NCI-H460 (cell line): ENCODE results near the gene NPHP3. TPM values are rescaled to one million over a fixed set of nuclear protein-coding genes. Genes with fewer than 3 reads are reported as not detected.
A peak's percentile ranks its signal among the peaks of the same experiment; 100 is the strongest.

Experiments used
- DNase-seq: peaks from one replicate; pipeline ENCODE4 v3.0.0-alpha.2; 2016; ENCODE audit warnings: low read depth; ENCODE audit errors: extremely low read depth
- total RNA-seq: library from RNA; depleted of rRNA; stranded (reverse); fragments of >200 nt; shearing (Covaris generic); gene quantifications from 2 replicates; pipeline ENCODE4 v1.2.3, GENCODE V29; 2014

NPHP3 gene
- total RNA-seq, 1 experiment from 2014 or later: 14.5 TPM

- no peak for DNase-seq
These were observed 12.4 kb downstream of the NPHP3 start for GRCh38 chr3:132709761-132710160.

GRCh38 chr3:132703733-132704132 is 18.5 kb downstream of the NPHP3 start:
- no peak for DNase-seq

GRCh38 chr3:132695422-132695821 is 26.8 kb downstream of the NPHP3 start:
- DNase-seq: no peak

- no peak for DNase-seq
These were observed 27.2 kb downstream of the NPHP3 start for GRCh38 chr3:132694991-132695390.

GRCh38 chr3:132690040-132690439 is 32.2 kb downstream of the NPHP3 start:
- no peak for DNase-seq

- no peak for DNase-seq
These were observed 40.0 kb downstream of the NPHP3 start for GRCh38 chr3:132682201-132682600.

- no peak for DNase-seq
These were observed 40.8 kb downstream of the NPHP3 start for GRCh38 chr3:132681421-132681820.

- no peak for DNase-seq
These were observed 42.3 kb downstream of the NPHP3 start for GRCh38 chr3:132679911-132680310.

- DNase-seq: no peak
These were observed 46.8 kb downstream of the NPHP3 start for GRCh38 chr3:132675408-132675807.

- DNase-seq: no peak
These were observed 52.9 kb downstream of the NPHP3 start for GRCh38 chr3:132669256-132669777.

- no peak for DNase-seq
These were observed 56.9 kb downstream of the NPHP3 start for GRCh38 chr3:132665230-132665745.

GRCh38 chr3:132662212-132662611 is 60.0 kb downstream of the NPHP3 start:
- no peak for DNase-seq

GRCh38 chr3:132661101-132661500 is 61.1 kb downstream of the NPHP3 start:
- no peak for DNase-seq

GRCh38 chr3:132660811-132661070 is 61.5 kb downstream of the NPHP3 start:
- no peak for DNase-seq

GRCh38 chr3:132660052-132660810 is 62.0 kb downstream of the NPHP3 start, which contains the start of gene UBA5:
Gene UBA5 (plus strand): TSS chr3:132660329. CDS start chr3:132660538, 209 bp downstream.
- no peak for DNase-seq

GRCh38 chr3:132659365-132660051 is 62.7 kb downstream of the NPHP3 start, which contains the start of gene ACAD11:
Gene ACAD11 (minus strand): TSS chr3:132659809. CDS start chr3:132659751, 58 bp downstream.
- DNase-seq: peak; percentile 38

GRCh38 chr3:132659000-132659364 is 63.2 kb downstream of the NPHP3 start:
- no peak for DNase-seq

GRCh38 chr3:132657869-132658747 is 64.1 kb downstream of the NPHP3 start:
- no peak for DNase-seq

- no peak for DNase-seq
These were observed 66.7 kb downstream of the NPHP3 start for GRCh38 chr3:132655471-132655870.

GRCh38 chr3:132654721-132655120 is 67.5 kb downstream of the NPHP3 start:
- no peak for DNase-seq

- DNase-seq: no peak
These were observed 68.0 kb downstream of the NPHP3 start for GRCh38 chr3:132654190-132654589.
